ENCODE measurements around the gene DAPK2.

DNA sequence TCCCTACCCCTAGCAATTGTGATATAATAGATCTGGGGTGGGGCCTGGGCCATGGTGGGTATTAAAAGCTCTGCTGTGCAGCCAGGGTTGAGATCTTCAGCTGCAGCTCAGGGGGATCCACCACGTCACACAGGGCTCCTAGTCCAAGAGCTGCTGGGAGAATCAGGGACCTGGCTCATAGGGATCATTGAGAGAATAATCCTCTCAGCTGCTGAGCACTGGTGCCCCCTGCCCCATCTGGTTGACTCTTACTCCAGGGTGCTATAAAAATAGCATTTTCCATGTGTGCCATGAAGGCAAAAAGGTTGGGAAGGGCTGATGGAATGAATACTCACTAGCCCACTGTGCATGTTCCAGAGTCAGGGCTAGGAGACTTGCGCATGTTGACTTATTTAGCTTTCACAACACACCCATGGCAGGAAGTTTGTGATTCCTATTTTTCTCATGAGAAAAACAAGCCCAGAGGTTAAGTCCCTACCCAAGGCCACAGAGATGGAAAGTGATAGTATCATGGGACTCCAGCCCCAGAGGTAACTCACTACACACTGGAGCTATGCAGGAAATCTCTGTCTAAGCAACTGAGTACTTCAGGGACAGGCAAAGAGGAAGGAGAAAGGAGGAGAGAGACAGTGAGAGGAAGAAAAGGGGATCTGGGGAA, 118.0 kb downstream of the DAPK2 start:
- TF ChIP-seq, protein P1, sequence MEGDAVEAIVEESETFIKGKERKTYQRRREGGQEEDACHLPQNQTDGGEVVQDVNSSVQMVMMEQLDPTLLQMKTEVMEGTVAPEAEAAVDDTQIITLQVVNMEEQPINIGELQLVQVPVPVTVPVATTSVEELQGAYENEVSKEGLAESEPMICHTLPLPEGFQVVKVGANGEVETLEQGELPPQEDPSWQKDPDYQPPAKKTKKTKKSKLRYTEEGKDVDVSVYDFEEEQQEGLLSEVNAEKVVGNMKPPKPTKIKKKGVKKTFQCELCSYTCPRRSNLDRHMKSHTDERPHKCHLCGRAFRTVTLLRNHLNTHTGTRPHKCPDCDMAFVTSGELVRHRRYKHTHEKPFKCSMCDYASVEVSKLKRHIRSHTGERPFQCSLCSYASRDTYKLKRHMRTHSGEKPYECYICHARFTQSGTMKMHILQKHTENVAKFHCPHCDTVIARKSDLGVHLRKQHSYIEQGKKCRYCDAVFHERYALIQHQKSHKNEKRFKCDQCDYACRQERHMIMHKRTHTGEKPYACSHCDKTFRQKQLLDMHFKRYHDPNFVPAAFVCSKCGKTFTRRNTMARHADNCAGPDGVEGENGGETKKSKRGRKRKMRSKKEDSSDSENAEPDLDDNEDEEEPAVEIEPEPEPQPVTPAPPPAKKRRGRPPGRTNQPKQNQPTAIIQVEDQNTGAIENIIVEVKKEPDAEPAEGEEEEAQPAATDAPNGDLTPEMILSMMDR (conservative IDR thresholded peaks at IDR 0.05; ENCODE audit: low read length), result no peak
- TF ChIP-seq EZH2phosphoT487 (IDR thresholded peaks at IDR 0.05; ENCODE audit: borderline replicate concordance), result no peak

Measured in Loucy (cell line).